AG09309 (cell line): ENCODE measurements around the gene GPR52.

Source experiments
- DNase-seq: peaks from one replicate; pipeline ENCODE4 v3.0.0-alpha.2; 2010; ENCODE audit warnings: low read depth
- H3K4me3 ChIP-seq: 2 replicates; pipeline ENCODE4 v1.5.1; 2011; ENCODE audit warnings: mild to moderate bottlenecking, low read depth, low read length, moderate library complexity; ENCODE audit not compliant: control insufficient read depth
- TF ChIP-seq, protein P1 (sequence below): IDR thresholded peaks from 2 replicates; pipeline ENCODE4 v1.5.1; 2011; ENCODE audit warnings: mild to moderate bottlenecking, low read depth, low read length, inconsistent platforms; ENCODE audit not compliant: insufficient read depth, control insufficient read depth; ENCODE audit errors: missing control alignments

Gene GPR52

DNA sequence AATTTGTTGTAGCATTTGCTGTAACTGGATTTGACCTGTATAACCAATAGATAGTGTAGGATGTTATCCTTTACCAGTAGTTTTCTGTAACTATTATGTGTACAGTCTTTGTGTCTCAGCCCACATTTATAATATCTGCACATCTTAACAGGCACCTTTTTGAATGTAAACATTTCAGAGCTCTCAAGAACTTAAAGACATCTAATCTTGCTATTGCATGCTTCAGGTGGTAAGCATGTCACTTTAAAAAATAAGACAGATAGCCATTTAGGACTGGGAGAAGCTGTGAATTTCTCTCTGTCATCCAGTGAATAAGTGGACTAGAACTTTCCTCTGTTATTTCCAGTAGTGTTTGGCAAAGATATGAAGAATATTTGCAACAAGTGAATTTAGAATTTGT lies 22.6 kb upstream of the GPR52 start:
- H3K4me3 ChIP-seq, result no peak overlapping the region
- TF ChIP-seq, protein P1, sequence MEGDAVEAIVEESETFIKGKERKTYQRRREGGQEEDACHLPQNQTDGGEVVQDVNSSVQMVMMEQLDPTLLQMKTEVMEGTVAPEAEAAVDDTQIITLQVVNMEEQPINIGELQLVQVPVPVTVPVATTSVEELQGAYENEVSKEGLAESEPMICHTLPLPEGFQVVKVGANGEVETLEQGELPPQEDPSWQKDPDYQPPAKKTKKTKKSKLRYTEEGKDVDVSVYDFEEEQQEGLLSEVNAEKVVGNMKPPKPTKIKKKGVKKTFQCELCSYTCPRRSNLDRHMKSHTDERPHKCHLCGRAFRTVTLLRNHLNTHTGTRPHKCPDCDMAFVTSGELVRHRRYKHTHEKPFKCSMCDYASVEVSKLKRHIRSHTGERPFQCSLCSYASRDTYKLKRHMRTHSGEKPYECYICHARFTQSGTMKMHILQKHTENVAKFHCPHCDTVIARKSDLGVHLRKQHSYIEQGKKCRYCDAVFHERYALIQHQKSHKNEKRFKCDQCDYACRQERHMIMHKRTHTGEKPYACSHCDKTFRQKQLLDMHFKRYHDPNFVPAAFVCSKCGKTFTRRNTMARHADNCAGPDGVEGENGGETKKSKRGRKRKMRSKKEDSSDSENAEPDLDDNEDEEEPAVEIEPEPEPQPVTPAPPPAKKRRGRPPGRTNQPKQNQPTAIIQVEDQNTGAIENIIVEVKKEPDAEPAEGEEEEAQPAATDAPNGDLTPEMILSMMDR, result no peak
- no peak for DNase-seq

DNA sequence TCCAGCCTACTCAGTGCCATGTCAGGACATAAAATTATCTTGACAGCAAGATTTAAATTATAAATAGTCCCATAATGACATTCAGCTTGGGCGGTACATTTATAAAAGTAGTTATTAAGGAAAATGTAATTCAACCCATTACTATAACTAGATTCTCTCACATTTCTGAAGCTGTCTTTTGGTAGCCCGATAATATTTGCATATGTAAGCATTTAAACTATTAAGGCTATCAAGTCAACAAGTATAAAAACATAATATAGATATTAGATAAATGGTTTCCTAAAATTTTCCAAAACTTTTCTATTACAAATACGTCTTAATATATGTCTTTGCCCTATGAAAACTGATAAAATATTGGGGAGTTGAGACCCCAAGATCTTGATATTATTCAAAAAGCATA lies 21.6 kb upstream of the GPR52 start:
- DNase-seq, result no peak
- no peak overlapping the region for H3K4me3 ChIP-seq
- TF ChIP-seq, protein P1, result no peak

DNA sequence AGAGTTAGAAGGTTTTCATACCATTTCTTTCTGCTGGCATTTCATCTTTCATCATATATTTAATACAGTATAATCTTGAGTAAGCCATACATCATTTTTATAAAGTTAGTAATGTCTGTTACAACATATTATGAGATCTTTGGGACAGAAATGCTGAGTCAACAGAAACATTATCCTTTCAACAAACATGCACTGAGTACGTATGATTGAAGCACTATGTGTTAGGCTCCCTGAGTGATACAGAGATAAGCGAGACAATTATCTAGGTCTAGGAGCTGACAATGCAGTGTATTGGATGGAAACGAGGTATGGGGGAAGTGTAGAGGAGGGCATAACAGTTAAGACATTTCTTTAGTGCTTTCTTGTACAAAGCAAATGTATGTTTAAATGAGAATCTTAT lies 19.7 kb upstream of the GPR52 start:
- no peak for DNase-seq
- no peak overlapping the region for H3K4me3 ChIP-seq
- TF ChIP-seq, protein P1, result no peak

DNA sequence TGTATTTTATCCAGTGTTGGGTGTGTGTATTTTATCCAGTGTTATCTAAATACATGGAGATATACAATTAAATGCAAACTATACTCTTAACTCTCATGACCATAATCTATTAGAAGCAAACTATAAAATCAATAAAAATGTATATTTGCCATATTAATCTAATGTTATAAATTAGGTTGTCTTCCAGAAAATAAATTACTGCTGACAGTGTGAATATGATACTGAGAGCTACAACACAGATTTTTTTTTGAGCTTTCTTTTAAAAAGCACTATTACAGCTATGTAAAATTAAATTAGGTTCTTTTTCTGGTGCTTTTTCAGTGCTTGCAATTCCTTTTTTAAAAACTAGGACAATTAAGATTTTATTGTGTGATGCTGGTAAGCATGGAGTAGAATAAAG lies 19.0 kb upstream of the GPR52 start:
- no peak overlapping the region for H3K4me3 ChIP-seq
- no peak for DNase-seq
- TF ChIP-seq, protein P1, result no peak

DNA sequence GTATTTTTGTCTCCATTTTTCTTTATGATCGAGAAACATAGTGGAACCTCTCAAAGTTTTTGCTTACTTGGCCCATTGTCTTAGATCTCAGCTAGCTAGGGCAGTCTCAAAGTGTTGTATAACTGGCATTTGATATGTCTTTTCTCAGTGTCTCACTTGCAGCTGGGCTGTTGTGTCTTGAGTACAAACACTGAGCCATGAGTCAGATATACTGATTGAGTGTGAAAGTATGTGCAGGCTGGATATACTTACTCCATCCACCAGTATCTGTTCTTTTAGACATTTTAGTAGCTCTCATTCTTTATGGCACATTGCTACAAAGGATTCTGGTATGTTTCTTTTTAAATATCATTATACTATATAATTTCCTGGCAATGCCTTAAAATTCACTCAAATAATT lies 14.3 kb upstream of the GPR52 start:
- TF ChIP-seq, protein P1, result no peak
- no peak overlapping the region for H3K4me3 ChIP-seq
- peak; percentile 7 for DNase-seq

DNA sequence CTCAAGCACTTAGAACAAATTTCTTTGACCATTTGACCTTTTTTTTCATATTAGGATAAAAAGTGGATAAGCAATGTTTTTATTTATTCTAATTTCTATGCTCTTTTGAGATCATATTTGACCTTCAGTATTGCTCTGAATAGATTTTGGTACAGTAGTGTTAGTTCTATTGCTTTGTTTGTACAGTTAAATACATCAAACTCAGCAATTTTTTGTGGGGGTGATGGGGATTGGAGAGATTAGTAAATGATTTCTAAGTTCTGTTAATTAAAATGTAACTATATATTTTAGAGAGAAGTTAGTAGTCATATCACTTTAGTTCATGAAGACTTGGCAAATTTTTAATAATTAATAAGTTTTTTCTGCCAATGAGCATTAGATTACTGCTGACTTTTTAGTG lies 2.4 kb upstream of the GPR52 start:
- TF ChIP-seq, protein P1, result no peak
- H3K4me3 ChIP-seq, result no peak overlapping the region

DNA sequence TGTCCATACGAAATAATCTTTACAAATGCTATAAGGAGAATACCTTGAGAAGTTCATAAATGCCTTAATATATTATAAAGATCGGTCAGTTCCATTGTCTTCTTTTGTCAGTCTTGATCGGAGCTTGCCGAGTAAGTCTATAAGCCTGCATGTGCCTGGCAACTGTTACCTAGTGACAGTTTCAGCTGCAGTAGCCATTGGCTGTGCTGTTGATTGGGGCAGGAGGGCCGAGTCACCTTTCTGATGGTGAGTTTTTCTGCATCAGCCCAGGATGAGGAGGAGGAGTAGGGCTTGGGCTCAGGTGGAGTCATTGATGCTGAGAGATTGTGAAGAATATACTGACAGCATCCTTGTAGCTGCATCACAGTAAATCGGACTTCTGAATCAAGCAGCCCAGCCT lies 1.9 kb upstream of the GPR52 start:
- H3K4me3 ChIP-seq, result no peak overlapping the region
- TF ChIP-seq, protein P1, result no peak
- DNase-seq, result no peak

More for the DNA sequence above, 2.4 kb upstream of the GPR52 start:
- DNase-seq, result no peak
